DOHH2 (cell line): Measurements from ENCODE around the gene CLCNKA.
"Not testable (repeated sequence)": the region's sequence is repeated elsewhere in the genome, so short reads cannot be mapped to it uniquely, and the experiment has no call there.

Experiments
- EZH2phosphoT487 ChIP-seq: fragments of 200-600 bp; sonication (generic); IDR thresholded peaks from 2 replicates; pipeline ENCODE4 v1.6.1; 2017; ENCODE audit warnings: borderline replicate concordance, mild to moderate bottlenecking, antibody characterized with exemption, low read length, moderate library complexity, mixed read lengths
- TF ChIP-seq, protein P1 (sequence below): fragments of 200-600 bp; sonication (generic); IDR thresholded peaks from one replicate; pipeline ENCODE4 v1.5.1; 2014; ENCODE audit warnings: antibody characterized with exemption, mild to moderate bottlenecking, low read depth, low read length; ENCODE audit not compliant: poor library complexity, severe bottlenecking

DNA sequence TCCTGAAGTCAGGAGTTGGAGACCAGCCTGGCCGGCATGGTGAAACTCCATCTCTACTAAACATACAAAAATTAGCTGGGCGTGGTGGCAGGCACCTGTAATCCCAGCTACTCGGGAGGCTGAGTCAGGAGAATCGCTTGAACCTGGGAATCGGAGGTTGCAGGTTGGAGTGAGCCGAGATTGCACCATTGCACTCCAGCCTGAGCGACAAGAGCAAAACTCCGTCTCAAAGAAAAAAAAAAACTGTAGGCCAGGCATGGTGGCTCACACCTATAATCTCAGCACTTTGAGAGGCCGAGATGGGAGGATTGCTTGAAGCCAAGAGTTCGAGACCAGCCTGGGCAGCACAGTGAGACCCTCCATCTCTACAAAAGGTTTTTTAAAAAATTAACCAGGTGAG is 20.6 kb upstream of the CLCNKA start:
- TF ChIP-seq, protein P1, sequence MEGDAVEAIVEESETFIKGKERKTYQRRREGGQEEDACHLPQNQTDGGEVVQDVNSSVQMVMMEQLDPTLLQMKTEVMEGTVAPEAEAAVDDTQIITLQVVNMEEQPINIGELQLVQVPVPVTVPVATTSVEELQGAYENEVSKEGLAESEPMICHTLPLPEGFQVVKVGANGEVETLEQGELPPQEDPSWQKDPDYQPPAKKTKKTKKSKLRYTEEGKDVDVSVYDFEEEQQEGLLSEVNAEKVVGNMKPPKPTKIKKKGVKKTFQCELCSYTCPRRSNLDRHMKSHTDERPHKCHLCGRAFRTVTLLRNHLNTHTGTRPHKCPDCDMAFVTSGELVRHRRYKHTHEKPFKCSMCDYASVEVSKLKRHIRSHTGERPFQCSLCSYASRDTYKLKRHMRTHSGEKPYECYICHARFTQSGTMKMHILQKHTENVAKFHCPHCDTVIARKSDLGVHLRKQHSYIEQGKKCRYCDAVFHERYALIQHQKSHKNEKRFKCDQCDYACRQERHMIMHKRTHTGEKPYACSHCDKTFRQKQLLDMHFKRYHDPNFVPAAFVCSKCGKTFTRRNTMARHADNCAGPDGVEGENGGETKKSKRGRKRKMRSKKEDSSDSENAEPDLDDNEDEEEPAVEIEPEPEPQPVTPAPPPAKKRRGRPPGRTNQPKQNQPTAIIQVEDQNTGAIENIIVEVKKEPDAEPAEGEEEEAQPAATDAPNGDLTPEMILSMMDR = not testable (repeated sequence)
- not testable (repeated sequence) for TF ChIP-seq EZH2phosphoT487
